ENCODE measurements around the gene NKX1-1. TPM values are rescaled to one million over a fixed set of nuclear protein-coding genes. Genes with fewer than 3 reads are reported as not detected.

NKX1-1 gene
- total RNA-seq, 1 donor from 2014 or later, result not detected

- no peak for DNase-seq (ENCODE audit: extremely low spot score in 2 of 2)
- intact Hi-C loops (cut with DNase I), result no loop called here
- TF ChIP-seq CTCF (IDR thresholded peaks at IDR 0.05) (no peak), POLR2AphosphoS5 (IDR thresholded peaks at IDR 0.05; ENCODE audit: insufficient read depth in 1 of 2, low read depth in 1 of 2) (no peak), POLR2A (IDR thresholded peaks at IDR 0.05) (no peak)
- Histone ChIP-seq H3K27me3 (no peaks in the 10 kb centered on the region), H3K27ac (no peak overlapping the region), H3K36me3 (no peaks in the 10 kb centered on the region), H3K4me3 (no peak overlapping the region), H3K4me1 (no peaks in the 10 kb centered on the region), H3K9me3 (no peaks in the 10 kb centered on the region)
These were observed 37.2 kb downstream of the NKX1-1 start for GRCh38 chr4:1369091-1369450.

- no peak overlapping the region for H3K27ac ChIP-seq
- H3K4me1 ChIP-seq, result no peaks in the 10 kb centered on the region
- no peak for DNase-seq (ENCODE audit: extremely low spot score in 2 of 2)
- no peak overlapping the region for H3K4me3 ChIP-seq
- intact Hi-C loops (cut with DNase I), result no loop called here
- TF ChIP-seq POLR2AphosphoS5 (IDR thresholded peaks at IDR 0.05; ENCODE audit: insufficient read depth in 1 of 2, low read depth in 1 of 2), result no peak
- TF ChIP-seq POLR2A (IDR thresholded peaks at IDR 0.05), result no peak
- TF ChIP-seq CTCF (IDR thresholded peaks at IDR 0.05), result no peak
- no peaks in the 10 kb centered on the region for H3K27me3 ChIP-seq
- H3K36me3 ChIP-seq, result no peaks in the 10 kb centered on the region
- no peaks in the 10 kb centered on the region for H3K9me3 ChIP-seq
These were observed 37.7 kb downstream of the NKX1-1 start for GRCh38 chr4:1368421-1369090.

GRCh38 chr4:1367936-1368289, 38.3 kb downstream of the NKX1-1 start:
- TF ChIP-seq POLR2A (IDR thresholded peaks at IDR 0.05) (no peak), POLR2AphosphoS5 (IDR thresholded peaks at IDR 0.05; ENCODE audit: insufficient read depth in 1 of 2, low read depth in 1 of 2) (no peak), CTCF (IDR thresholded peaks at IDR 0.05) (no peak)
- Histone ChIP-seq H3K27ac (no peak overlapping the region), H3K9me3 (no peaks in the 10 kb centered on the region), H3K27me3 (no peaks in the 10 kb centered on the region), H3K4me3 (no peak overlapping the region), H3K36me3 (no peaks in the 10 kb centered on the region), H3K4me1 (no peaks in the 10 kb centered on the region)
- intact Hi-C loops (cut with DNase I), result no loop called here
- DNase-seq (ENCODE audit: extremely low spot score in 2 of 2), result no peak

DNA sequence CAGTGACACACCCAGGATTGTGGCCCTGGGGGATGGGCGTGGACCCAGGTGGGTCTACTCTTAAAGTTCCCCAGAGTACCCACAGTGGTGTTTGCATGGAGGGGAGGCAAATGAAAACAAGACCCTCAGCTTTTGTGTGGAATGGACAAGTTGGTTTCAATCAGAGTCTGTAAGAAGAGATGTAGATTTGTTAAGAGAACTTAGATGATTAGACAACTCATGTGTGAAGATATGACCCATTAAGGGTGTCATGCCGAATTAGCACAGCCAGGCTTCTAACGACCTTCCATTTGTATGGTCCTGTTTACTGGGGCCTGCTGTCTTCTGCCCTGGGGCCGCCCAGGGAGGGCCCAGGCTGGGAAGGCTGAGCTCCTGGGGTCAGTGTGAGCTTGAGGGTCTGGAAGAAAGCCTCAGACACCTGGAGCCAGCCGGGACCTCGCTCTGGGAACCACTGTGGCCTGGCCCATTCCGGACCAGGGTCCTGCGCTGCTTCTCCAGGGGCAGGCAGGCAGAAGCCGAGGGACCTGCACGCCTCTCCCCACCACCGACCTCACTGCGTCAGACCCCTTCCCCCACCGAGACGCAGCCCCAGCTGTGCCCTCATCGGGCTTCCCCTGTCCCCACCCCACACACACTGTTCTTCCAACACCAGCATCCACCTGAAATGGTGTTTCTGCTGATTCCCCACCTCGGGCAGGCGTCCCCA, 38.9 kb downstream of the NKX1-1 start:
- intact Hi-C loops (cut with DNase I), result no loop called here
- no peaks in the 10 kb centered on the region for H3K9me3 ChIP-seq
- H3K4me3 ChIP-seq, result no peak overlapping the region
- no peak for DNase-seq (ENCODE audit: extremely low spot score in 2 of 2)
- no peaks in the 10 kb centered on the region for H3K4me1 ChIP-seq
- no peak overlapping the region for H3K27ac ChIP-seq
- TF ChIP-seq CTCF (IDR thresholded peaks at IDR 0.05) (no peak), POLR2A (IDR thresholded peaks at IDR 0.05) (no peak), POLR2AphosphoS5 (IDR thresholded peaks at IDR 0.05; ENCODE audit: insufficient read depth in 1 of 2, low read depth in 1 of 2) (no peak)
- no peaks in the 10 kb centered on the region for H3K27me3 ChIP-seq
- H3K36me3 ChIP-seq, result no peaks in the 10 kb centered on the region
